Hepatocyte (in vitro differentiated cells): ENCODE measurements around the gene PRDM16. TPM values are rescaled to one million over a fixed set of nuclear protein-coding genes. Genes with fewer than 3 reads are reported as not detected.

Experiments
- DNase-seq: peaks from one replicate; pipeline ENCODE4 v3.0.0-alpha.2; 2016; ENCODE audit warnings: low spot score
- H2AFZ ChIP-seq: fragments of 200-600 bp; sonication (generic); 2 replicates; pipeline ENCODE4 v1.6.0; 2016; ENCODE audit warnings: antibody characterized with exemption, mild to moderate bottlenecking
- H3K27ac ChIP-seq: fragments of 200-600 bp; sonication (generic); 2 replicates; pipeline ENCODE4 v1.5.1; 2016; ENCODE audit warnings: mild to moderate bottlenecking
- H3K27me3 ChIP-seq: fragments of 200-600 bp; sonication (generic); 2 replicates; pipeline ENCODE4 v1.6.1; 2016
- H3K36me3 ChIP-seq: fragments of 200-600 bp; sonication (generic); replicated peaks from 2 replicates; pipeline ENCODE4 v1.5.1; 2016; ENCODE audit warnings: low read depth; ENCODE audit not compliant: insufficient read depth
- H3K4me1 ChIP-seq: fragments of 200-600 bp; sonication (generic); 2 replicates; pipeline ENCODE4 v1.5.1; 2016; ENCODE audit warnings: mild to moderate bottlenecking, moderate library complexity; ENCODE audit not compliant: insufficient read depth
- H3K4me2 ChIP-seq: fragments of 200-600 bp; sonication (generic); 2 replicates; pipeline ENCODE4 v1.6.0; 2016
- H3K4me3 ChIP-seq: fragments of 200-600 bp; sonication (generic); 2 replicates; pipeline ENCODE4 v1.5.1; 2016; ENCODE audit warnings: mild to moderate bottlenecking
- H3K79me2 ChIP-seq: fragments of 200-600 bp; sonication (generic); 2 replicates; pipeline ENCODE4 v1.6.0; 2017; ENCODE audit warnings: mild to moderate bottlenecking
- H3K9me2 ChIP-seq: fragments of 200-600 bp; sonication (generic); replicated peaks from 2 replicates; pipeline ENCODE4 v1.6.0; 2017; ENCODE audit warnings: mild to moderate bottlenecking; ENCODE audit not compliant: insufficient read depth
- H3K9me3 ChIP-seq: fragments of 200-600 bp; sonication (generic); 2 replicates; pipeline ENCODE4 v1.5.1; 2016; ENCODE audit warnings: low read depth, mild to moderate bottlenecking
- H4K20me1 ChIP-seq: fragments of 200-600 bp; sonication (generic); 2 replicates; pipeline ENCODE4 v1.6.0; 2016; ENCODE audit warnings: mild to moderate bottlenecking; ENCODE audit not compliant: insufficient read depth, poor library complexity, severe bottlenecking
- CTCF ChIP-seq: fragments of 200-600 bp; sonication (generic); IDR thresholded peaks from 2 replicates; pipeline ENCODE4 v1.5.1; 2016; ENCODE audit warnings: antibody characterized with exemption, mild to moderate bottlenecking; ENCODE audit not compliant: poor library complexity
- EZH2 ChIP-seq: fragments of 200-600 bp; sonication (generic); IDR thresholded peaks from 2 replicates; pipeline ENCODE4 v1.6.1; 2016; ENCODE audit warnings: antibody characterized with exemption, mild to moderate bottlenecking, borderline replicate concordance
- EZH2phosphoT487 ChIP-seq: fragments of 200-600 bp; sonication (generic); IDR thresholded peaks from one replicate; pipeline ENCODE4 v1.6.1; 2018; ENCODE audit warnings: antibody characterized with exemption, mild to moderate bottlenecking, low read depth, moderate library complexity; ENCODE audit not compliant: unreplicated experiment, severe bottlenecking
- WGBS: methylation state at CpG from one replicate; pipeline ENCODE4 v1.1.6; 2016; ENCODE audit warnings: low lambda C conversion rate; ENCODE audit errors: missing lambda C conversion rate; 5-methylcytosine and 5-hydroxymethylcytosine counted together
- polyA plus RNA-seq: library from polyadenylated mRNA; unstranded; fragments of >200 nt; fragmentation: Nextera tagmentation; extraction: Ambion mirVana; gene quantifications from 2 replicates; pipeline ENCODE4 v1.2.1, GENCODE V29; 2016
- total RNA-seq: library from RNA; depleted of rRNA; stranded (reverse); fragments of >200 nt; gene quantifications from 2 replicates; pipeline ENCODE4 v1.2.3, GENCODE V29; 2014

The PRDM16 gene
- total and polyA plus RNA-seq, 2 experiments from 2014 or later: 8.1 to 9.9 TPM

- TF ChIP-seq EZH2phosphoT487: no peak
- no peak for TF ChIP-seq EZH2
- TF ChIP-seq CTCF: no peak
- H3K79me2 ChIP-seq: no peaks in the 10 kb centered on the region
- no peak for DNase-seq
- no peaks in the 10 kb centered on the region for H3K9me3 ChIP-seq
- no peaks in the 10 kb centered on the region for H4K20me1 ChIP-seq
- no peaks in the 10 kb centered on the region for H3K9me2 ChIP-seq
- H3K27me3 ChIP-seq: no peaks in the 10 kb centered on the region
- no peak overlapping the region for H3K4me2 ChIP-seq
- WGBS: 93% methylated on average over 12 of the region's 12 CpGs
- H2AFZ ChIP-seq: no peak overlapping the region
- no peak overlapping the region for H3K4me3 ChIP-seq
- no peak overlapping the region for H3K27ac ChIP-seq
- H3K36me3 ChIP-seq: no peaks in the 10 kb centered on the region
- H3K4me1 ChIP-seq: no peaks in the 10 kb centered on the region
Measured at GRCh38 chr1:3084726-3085125, 15.7 kb downstream of the PRDM16 start.

- Histone ChIP-seq H3K4me3 (no peak overlapping the region), H4K20me1 (no peaks in the 10 kb centered on the region), H3K36me3 (no peaks in the 10 kb centered on the region), H3K27me3 (no peaks in the 10 kb centered on the region), H2AFZ (no peak overlapping the region), H3K9me3 (no peaks in the 10 kb centered on the region), H3K4me2 (no peak overlapping the region), H3K4me1 (no peaks in the 10 kb centered on the region), H3K9me2 (no peaks in the 10 kb centered on the region), H3K79me2 (no peaks in the 10 kb centered on the region), H3K27ac (no peak overlapping the region)
- no peak for DNase-seq
- 81% methylated on average over 6 of the region's 8 CpGs for WGBS
- no peak for TF ChIP-seq EZH2phosphoT487
- no peak for TF ChIP-seq EZH2
- TF ChIP-seq CTCF: no peak
Measured at GRCh38 chr1:3085721-3086120, 16.7 kb downstream of the PRDM16 start.

GRCh38 chr1:3086272-3086974 lies 17.4 kb downstream of the PRDM16 start:
- Histone ChIP-seq H3K9me2 (no peaks in the 10 kb centered on the region), H3K79me2 (no peaks in the 10 kb centered on the region), H3K27me3 (no peaks in the 10 kb centered on the region), H2AFZ (no peak overlapping the region), H3K4me3 (no peak overlapping the region), H3K36me3 (no peaks in the 10 kb centered on the region), H3K4me2 (no peak overlapping the region), H3K9me3 (no peaks in the 10 kb centered on the region), H4K20me1 (no peaks in the 10 kb centered on the region), H3K4me1 (no peaks in the 10 kb centered on the region), H3K27ac (no peak overlapping the region)
- DNase-seq: no peak
- 89% methylated on average over 26 of the region's 26 CpGs for WGBS
- TF ChIP-seq EZH2 (no peak), EZH2phosphoT487 (no peak), CTCF (no peak)
